GM12873 (cell line): ENCODE data around the gene FBN3.

ENCODE experiments used
- CTCF ChIP-seq: IDR thresholded peaks from 2 replicates; pipeline ENCODE4 v1.5.1; 2012; ENCODE audit warnings: low read depth, mild to moderate bottlenecking, moderate library complexity, low read length, control low read depth; ENCODE audit not compliant: insufficient read depth; ENCODE audit errors: missing control alignments

The FBN3 gene

GRCh38 chr19:8135946-8136618 lies 13.3 kb downstream of the FBN3 start:
- no peak for TF ChIP-seq CTCF

- no peak for TF ChIP-seq CTCF
These were observed 16.4 kb downstream of the FBN3 start for GRCh38 chr19:8132858-8133458.

GRCh38 chr19:8131517-8131916 lies 17.9 kb downstream of the FBN3 start:
- TF ChIP-seq CTCF: no peak

GRCh38 chr19:8129061-8129618 lies 20.3 kb downstream of the FBN3 start:
- TF ChIP-seq CTCF: no peak

- no peak for TF ChIP-seq CTCF
These were observed 20.8 kb downstream of the FBN3 start for GRCh38 chr19:8128551-8128950.

GRCh38 chr19:8127311-8127710 lies 22.1 kb downstream of the FBN3 start:
- TF ChIP-seq CTCF: no peak

- no peak for TF ChIP-seq CTCF
These were observed 22.9 kb downstream of the FBN3 start for GRCh38 chr19:8126511-8126910.
